Epithelial cell of esophagus (primary cell): ENCODE results near the gene TMEM123.

Experiments
- DNase-seq: peaks from one replicate; pipeline ENCODE4 v3.0.0; 2010; ENCODE audit warnings: low read depth
- H3K4me3 ChIP-seq: 2 replicates; pipeline ENCODE4 v1.5.1; 2011; ENCODE audit warnings: mild to moderate bottlenecking, low read length, control low read depth
- TF ChIP-seq, protein P1 (sequence below): IDR thresholded peaks from 2 replicates; pipeline ENCODE4 v1.5.1; 2011; ENCODE audit warnings: low read depth, mild to moderate bottlenecking, low read length, control low read depth, inconsistent platforms; ENCODE audit not compliant: insufficient read depth; ENCODE audit errors: missing control alignments

The TMEM123 gene

DNA sequence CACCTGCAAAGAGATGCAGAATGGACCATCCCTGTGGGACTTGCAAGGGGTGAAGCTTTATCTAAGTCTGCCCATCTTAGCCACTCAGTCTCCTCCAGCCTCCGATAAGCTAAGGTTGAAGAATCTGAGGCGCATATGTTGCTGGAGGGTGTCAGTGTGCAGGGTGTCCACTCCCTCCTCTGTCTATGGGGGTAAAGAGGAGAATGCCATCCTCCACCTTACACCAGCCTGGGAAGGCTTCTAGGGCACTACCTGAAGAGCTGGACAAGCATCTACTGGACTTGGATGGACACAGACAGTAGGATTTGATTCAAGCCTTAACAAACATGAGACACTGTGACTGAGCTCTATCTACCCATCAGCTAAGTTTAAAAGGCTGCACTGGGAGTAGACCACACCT lies 46.5 kb downstream of the TMEM123 start:
- DNase-seq, result no peak
- H3K4me3 ChIP-seq, result no peak overlapping the region
- TF ChIP-seq, protein P1, sequence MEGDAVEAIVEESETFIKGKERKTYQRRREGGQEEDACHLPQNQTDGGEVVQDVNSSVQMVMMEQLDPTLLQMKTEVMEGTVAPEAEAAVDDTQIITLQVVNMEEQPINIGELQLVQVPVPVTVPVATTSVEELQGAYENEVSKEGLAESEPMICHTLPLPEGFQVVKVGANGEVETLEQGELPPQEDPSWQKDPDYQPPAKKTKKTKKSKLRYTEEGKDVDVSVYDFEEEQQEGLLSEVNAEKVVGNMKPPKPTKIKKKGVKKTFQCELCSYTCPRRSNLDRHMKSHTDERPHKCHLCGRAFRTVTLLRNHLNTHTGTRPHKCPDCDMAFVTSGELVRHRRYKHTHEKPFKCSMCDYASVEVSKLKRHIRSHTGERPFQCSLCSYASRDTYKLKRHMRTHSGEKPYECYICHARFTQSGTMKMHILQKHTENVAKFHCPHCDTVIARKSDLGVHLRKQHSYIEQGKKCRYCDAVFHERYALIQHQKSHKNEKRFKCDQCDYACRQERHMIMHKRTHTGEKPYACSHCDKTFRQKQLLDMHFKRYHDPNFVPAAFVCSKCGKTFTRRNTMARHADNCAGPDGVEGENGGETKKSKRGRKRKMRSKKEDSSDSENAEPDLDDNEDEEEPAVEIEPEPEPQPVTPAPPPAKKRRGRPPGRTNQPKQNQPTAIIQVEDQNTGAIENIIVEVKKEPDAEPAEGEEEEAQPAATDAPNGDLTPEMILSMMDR, result no peak

DNA sequence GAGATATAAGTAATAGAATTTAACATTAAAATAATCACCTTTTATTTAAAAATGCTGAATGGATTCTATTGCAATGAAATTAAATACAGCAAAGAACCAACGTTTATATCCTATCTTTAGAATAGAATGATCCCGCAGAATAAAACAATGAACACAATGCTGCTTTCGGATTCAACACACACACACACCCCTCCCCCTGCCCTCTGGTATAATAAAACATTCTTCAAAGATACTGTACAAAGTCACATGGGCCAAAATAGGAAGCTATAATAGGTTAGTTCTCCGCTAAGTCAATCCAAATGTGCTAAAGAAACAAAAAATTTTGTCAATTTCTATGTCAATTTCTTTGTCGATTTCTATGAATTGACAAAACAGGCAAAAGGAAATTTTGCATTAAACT lies 47.1 kb downstream of the TMEM123 start:
- TF ChIP-seq, protein P1, result no peak
- no peak overlapping the region for H3K4me3 ChIP-seq
- DNase-seq, result no peak

DNA sequence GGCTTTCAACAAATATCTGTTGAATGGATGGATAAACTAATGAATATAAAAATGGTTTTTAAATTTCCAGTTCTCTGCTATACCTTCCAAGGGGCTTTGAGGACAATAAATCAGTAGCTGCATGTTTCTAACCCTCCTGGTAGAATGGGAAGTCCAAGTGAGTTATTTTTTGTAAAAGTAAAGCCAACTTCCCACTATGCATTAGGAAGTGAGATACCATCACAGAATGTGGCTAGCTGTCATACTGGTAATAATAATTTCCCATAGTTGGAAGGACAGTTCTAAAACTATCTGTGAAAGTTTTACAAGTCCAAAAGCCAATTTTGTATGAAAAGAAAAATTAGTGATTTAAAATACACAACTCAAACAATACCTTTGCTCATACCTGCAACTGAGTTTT lies 50.0 kb downstream of the TMEM123 start:
- TF ChIP-seq, protein P1, result no peak
- no peak overlapping the region for H3K4me3 ChIP-seq
- DNase-seq, result no peak

DNA sequence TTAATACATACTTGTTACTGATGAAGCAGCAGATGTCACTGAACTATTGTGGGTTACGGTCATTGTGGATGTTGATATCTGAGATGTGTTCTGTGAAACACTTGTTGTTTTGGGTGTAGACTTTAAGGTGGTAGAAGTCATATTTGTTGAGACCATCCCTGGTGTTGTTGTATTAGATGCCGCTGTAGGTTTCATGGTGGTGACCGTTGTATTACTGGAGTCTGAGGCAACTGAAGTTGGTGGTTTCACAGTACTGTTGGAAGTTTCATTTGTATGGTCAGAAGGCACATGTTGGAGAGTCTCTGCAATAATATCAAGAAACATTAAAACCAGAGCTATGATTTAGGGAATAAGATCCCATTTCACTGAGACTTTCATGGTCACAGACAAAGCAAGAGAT lies 50.7 kb downstream of the TMEM123 start:
- TF ChIP-seq, protein P1, result no peak

DNA sequence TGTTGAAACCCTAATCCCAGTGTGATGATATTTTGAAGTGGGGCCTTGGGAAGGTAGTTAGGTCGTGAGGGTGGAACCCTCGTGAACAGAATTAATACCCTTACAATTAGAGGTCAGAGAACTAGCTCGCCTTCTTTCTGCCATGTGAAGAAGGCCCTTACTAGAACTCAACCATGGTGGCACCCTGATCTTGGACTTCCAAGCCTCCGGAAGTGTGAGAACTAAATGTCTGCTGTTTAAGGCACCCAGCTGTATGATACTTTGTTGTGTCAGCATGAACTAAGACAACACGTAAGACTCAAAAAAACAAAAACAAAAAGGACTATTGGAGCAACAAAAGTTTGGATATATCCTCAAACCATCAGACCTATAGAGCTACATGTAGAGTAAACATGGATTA lies 52.0 kb downstream of the TMEM123 start:
- TF ChIP-seq, protein P1, result no peak
- H3K4me3 ChIP-seq, result no peak overlapping the region
- no peak for DNase-seq

More for the DNA sequence above, 50.7 kb downstream of the TMEM123 start:
- no peak overlapping the region for H3K4me3 ChIP-seq
- DNase-seq, result no peak

DNA sequence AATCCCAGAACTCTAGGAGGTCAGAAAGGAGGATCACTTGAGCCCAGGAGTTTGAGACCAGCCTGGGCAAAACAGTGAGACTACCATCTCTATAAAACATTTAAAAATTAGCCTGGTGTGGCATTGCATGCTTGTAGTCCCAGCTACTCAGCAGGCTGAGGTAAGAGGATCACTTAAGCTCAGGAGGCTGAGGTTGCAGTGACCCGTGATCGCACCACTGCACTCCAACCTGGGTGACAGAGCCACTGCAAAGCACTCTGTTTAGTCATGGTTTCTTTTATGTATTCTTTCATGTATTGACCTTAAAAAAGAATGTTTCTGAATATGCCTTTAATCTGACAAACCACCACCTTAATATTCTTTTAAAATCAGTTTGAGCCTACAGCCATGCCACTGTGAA lies 53.4 kb downstream of the TMEM123 start:
- TF ChIP-seq, protein P1, result no peak
- no peak overlapping the region for H3K4me3 ChIP-seq
- DNase-seq, result no peak

DNA sequence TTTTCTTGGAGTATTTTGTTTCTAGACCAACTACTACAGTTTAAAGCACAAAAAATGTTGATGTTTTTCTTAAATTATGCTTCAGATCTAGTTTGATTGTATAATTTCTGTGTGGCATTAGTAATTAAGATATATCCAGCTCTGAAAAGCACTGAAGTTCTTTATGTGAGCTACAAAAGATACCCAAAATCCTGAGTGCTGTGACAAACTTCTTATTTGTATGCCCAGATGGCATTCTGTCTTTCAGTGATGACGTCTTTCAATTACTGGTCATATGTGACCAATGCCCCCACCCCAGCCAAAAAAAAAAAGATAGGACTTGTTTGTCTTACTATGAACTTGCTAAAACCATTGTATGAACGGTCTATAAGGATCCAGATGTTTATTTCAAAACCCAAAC lies 54.3 kb downstream of the TMEM123 start:
- H3K4me3 ChIP-seq, result no peak overlapping the region
- no peak for DNase-seq
- TF ChIP-seq, protein P1, result no peak
